H9 (cell line): ENCODE measurements around the gene SZRD1. TPM values are rescaled to one million over a fixed set of nuclear protein-coding genes. Genes with fewer than 3 reads are reported as not detected.

Experiments
- DNase-seq: peaks from one replicate; pipeline ENCODE4 v3.0.0-alpha.2; 2017
- H2AFZ ChIP-seq: one replicate; pipeline ENCODE4 v1.6.1; 2013; ENCODE audit warnings: mild to moderate bottlenecking, low read length, control low read depth, moderate library complexity
- H2AK5ac ChIP-seq: 2 replicates; pipeline ENCODE4 v1.6.1; 2013; ENCODE audit warnings: low read length, control low read depth, mixed read lengths; ENCODE audit not compliant: insufficient read length
- H2BK120ac ChIP-seq: one replicate; pipeline ENCODE4 v1.6.1; 2013; ENCODE audit warnings: low read depth, mild to moderate bottlenecking, low read length, control low read depth, inconsistent platforms; ENCODE audit not compliant: poor library complexity, severe bottlenecking
- H2BK12ac ChIP-seq: 2 replicates; pipeline ENCODE4 v1.6.1; 2013; ENCODE audit warnings: low read length, control low read depth, mixed read lengths, low read depth; ENCODE audit not compliant: insufficient read length
- H2BK15ac ChIP-seq: 2 replicates; pipeline ENCODE4 v1.6.1; 2013; ENCODE audit warnings: low read depth, low read length, control low read depth
- H2BK20ac ChIP-seq: one replicate; pipeline ENCODE4 v1.6.1; 2013; ENCODE audit warnings: low read depth, mild to moderate bottlenecking, low read length, control low read depth, inconsistent platforms; ENCODE audit not compliant: poor library complexity, severe bottlenecking
- H2BK5ac ChIP-seq: 2 replicates; pipeline ENCODE4 v1.6.1; 2013; ENCODE audit warnings: low read length, control low read depth, mixed read lengths; ENCODE audit not compliant: insufficient read length
- H3K14ac ChIP-seq: 2 replicates; pipeline ENCODE4 v1.6.1; 2013; ENCODE audit warnings: low read length, control low read depth; ENCODE audit not compliant: insufficient read depth
- H3K18ac ChIP-seq: 2 replicates; pipeline ENCODE4 v1.6.1; 2013; ENCODE audit warnings: low read depth, mild to moderate bottlenecking, mixed read lengths, low read length, control low read depth; ENCODE audit not compliant: insufficient read length
- H3K23ac ChIP-seq: 2 replicates; pipeline ENCODE4 v1.6.1; 2013; ENCODE audit warnings: low read length, control low read depth, mixed read lengths, low read depth; ENCODE audit not compliant: insufficient read length
- H3K23me2 ChIP-seq: 2 replicates; pipeline ENCODE4 v1.6.1; 2013; ENCODE audit warnings: low read depth, mild to moderate bottlenecking, mixed read lengths, low read length, control low read depth; ENCODE audit not compliant: insufficient read length, poor library complexity, severe bottlenecking
- H3K27ac ChIP-seq: 2 replicates; pipeline ENCODE4 v1.5.1; 2013; ENCODE audit warnings: low read length, control low read depth, mixed read lengths, low read depth; ENCODE audit not compliant: insufficient read length
- H3K27me3 ChIP-seq: 2 replicates; pipeline ENCODE4 v1.6.1; 2013; ENCODE audit warnings: low read length, control low read depth, inconsistent platforms; ENCODE audit not compliant: insufficient read depth
- H3K4ac ChIP-seq: 2 replicates; pipeline ENCODE4 v1.6.1; 2013; ENCODE audit warnings: low read depth, mild to moderate bottlenecking, control low read depth, inconsistent platforms, low read length, moderate library complexity
- H3K4me1 ChIP-seq: 2 replicates; pipeline ENCODE4 v1.6.1; 2013; ENCODE audit warnings: low read length, control low read depth, inconsistent platforms; ENCODE audit not compliant: insufficient read depth
- H3K4me2 ChIP-seq: 2 replicates; pipeline ENCODE4 v1.6.1; 2013; ENCODE audit warnings: low read length, control low read depth, mixed read lengths; ENCODE audit not compliant: insufficient read length, insufficient read depth
- H3K56ac ChIP-seq: 2 replicates; pipeline ENCODE4 v1.6.1; 2013; ENCODE audit warnings: low read depth, mild to moderate bottlenecking, mixed read lengths, low read length, control low read depth; ENCODE audit not compliant: insufficient read length
- H3K79me1 ChIP-seq: 2 replicates; pipeline ENCODE4 v1.6.1; 2013; ENCODE audit warnings: low read depth, mild to moderate bottlenecking, moderate library complexity, low read length, control low read depth, inconsistent platforms; ENCODE audit not compliant: insufficient read depth, poor library complexity, severe bottlenecking
- H3K79me2 ChIP-seq: 2 replicates; pipeline ENCODE4 v1.6.1; 2013; ENCODE audit warnings: low read length, control low read depth, inconsistent platforms; ENCODE audit not compliant: insufficient read depth
- H3K9ac ChIP-seq: 2 replicates; pipeline ENCODE4 v1.6.1; 2013; ENCODE audit warnings: low read length, control low read depth, mixed read lengths; ENCODE audit not compliant: insufficient read length; ENCODE audit errors: extremely low read depth
- H3K9me3 ChIP-seq: one replicate; pipeline ENCODE4 v1.6.1; 2013; ENCODE audit warnings: low read depth, low read length, inconsistent platforms; ENCODE audit not compliant: control insufficient read depth
- H3T11ph ChIP-seq: one replicate; pipeline ENCODE4 v1.6.1; 2013; ENCODE audit warnings: mild to moderate bottlenecking, low read length, control low read depth, inconsistent platforms
- H4K20me1 ChIP-seq: one replicate; pipeline ENCODE4 v1.6.1; 2013; ENCODE audit not compliant: control insufficient read depth, insufficient read length, insufficient read depth
- H4K5ac ChIP-seq: 2 replicates; pipeline ENCODE4 v1.6.1; 2013; ENCODE audit warnings: low read depth, mild to moderate bottlenecking, mixed read lengths, low read length, control low read depth; ENCODE audit not compliant: insufficient read length
- H4K8ac ChIP-seq: replicated peaks from 2 replicates; pipeline ENCODE4 v1.6.1; 2013; ENCODE audit warnings: low read length, control low read depth, mixed read lengths, low read depth; ENCODE audit not compliant: insufficient read length
- H4K91ac ChIP-seq: 2 replicates; pipeline ENCODE4 v1.6.1; 2013; ENCODE audit warnings: low read depth, mild to moderate bottlenecking, moderate library complexity, mixed read lengths, low read length, control low read depth; ENCODE audit not compliant: insufficient read length
- H3K27ac Mint-ChIP-seq, 3 experiments: 2 replicates in 2 of 3; 3 replicates in 1 of 3; pipeline ENCODE4 v1.8.0; 2020 to 2021; ENCODE audit warnings: mixed read lengths in 3 of 3, mild to moderate bottlenecking in 1 of 3, moderate library complexity in 1 of 3
- H3K27me3 Mint-ChIP-seq: 2 replicates; pipeline ENCODE4 v1.8.0; 2021; ENCODE audit warnings: low read depth, mild to moderate bottlenecking, moderate library complexity, mixed read lengths
- H3K36me3 Mint-ChIP-seq, 3 experiments: 2 replicates in 2 of 3; 3 replicates in 1 of 3; pipeline ENCODE4 v1.8.0; 2020 to 2021; ENCODE audit warnings: low read depth in 3 of 3, mixed read lengths in 3 of 3; ENCODE audit not compliant: insufficient read depth in 1 of 3
- H3K4me1 Mint-ChIP-seq, 2 experiments: 2 replicates each; pipeline ENCODE4 v1.8.0; 2020; ENCODE audit warnings: mixed read lengths in 2 of 2
- H3K4me3 Mint-ChIP-seq, 2 experiments: 2 replicates in 1 of 2; 3 replicates in 1 of 2; pipeline ENCODE4 v1.8.0; 2020 to 2021; ENCODE audit warnings: mild to moderate bottlenecking in 2 of 2, mixed read lengths in 2 of 2, moderate library complexity in 1 of 2
- H3K9me3 Mint-ChIP-seq, 2 experiments: 2 replicates in 1 of 2; 3 replicates in 1 of 2; pipeline ENCODE4 v1.8.0; 2020; ENCODE audit warnings: mild to moderate bottlenecking in 2 of 2, mixed read lengths in 2 of 2, moderate library complexity in 1 of 2
- CTCF ChIP-seq: fragments of 200-600 bp; sonication (generic); conservative IDR thresholded peaks from 3 replicates; pipeline ENCODE4 v1.8.0; 2021; ENCODE audit warnings: antibody characterized with exemption, mild to moderate bottlenecking
- WGBS: extraction: QIAGEN DNeasy Blood & Tissue Kit; methylation state at CpG from one replicate; pipeline ENCODE4 v1.1.7; 2013; ENCODE audit warnings: missing lambda C conversion rate, low lambda C conversion rate, mixed read lengths; ENCODE audit not compliant: insufficient read length; ENCODE audit errors: extremely low coverage; 5-methylcytosine and 5-hydroxymethylcytosine counted together
- total RNA-seq: library from RNA; stranded (reverse); gene quantifications from 2 replicates; pipeline ENCODE4 v1.2.1, GENCODE V29; 2021

Gene SZRD1
- total RNA-seq, 1 experiment from 2014 or later, result 118 TPM

GRCh38 chr1:16383888-16384287, 16.8 kb downstream of the SZRD1 start:
- H2BK120ac ChIP-seq, result no peak overlapping the region
- H2BK5ac ChIP-seq, result no peak overlapping the region
- no peak overlapping the region for H3K56ac ChIP-seq
- no peak overlapping the region for H2AFZ ChIP-seq
- H4K5ac ChIP-seq, result no peak overlapping the region
- no peaks in the 10 kb centered on the region for H3K23me2 ChIP-seq
- H3K4me1 Mint-ChIP-seq, result peaks cover 22 to 24% of the 10 kb centered on the region in 2 experiments
- no peak overlapping the region for H2AK5ac ChIP-seq
- H3K79me1 ChIP-seq, result no peaks in the 10 kb centered on the region
- no peaks in the 10 kb centered on the region; a peak in 1 of 5 replicates for H3K9me3 Mint-ChIP-seq
- no peak overlapping the region for H3K14ac ChIP-seq
- H3K9ac ChIP-seq, result no peak overlapping the region
- no peak overlapping the region for H2BK20ac ChIP-seq
- H4K20me1 ChIP-seq, result peaks cover 4% of the 10 kb centered on the region
- no peaks in the 10 kb centered on the region for H3K9me3 ChIP-seq
- peaks cover 44% of the 10 kb centered on the region for H3K79me2 ChIP-seq
- no peaks in the 10 kb centered on the region for H3K27me3 Mint-ChIP-seq
- no peak overlapping the region for H2BK12ac ChIP-seq
- no peak overlapping the region for H2BK15ac ChIP-seq
- no peak overlapping the region for H3K18ac ChIP-seq
- H4K8ac ChIP-seq, result no peak overlapping the region
- peaks cover 12% of the 10 kb centered on the region; the same call in 1 of the 2 replicates for H3K4me1 ChIP-seq
- no peak overlapping the region for H4K91ac ChIP-seq
- no peak overlapping the region for H3K27ac ChIP-seq
- DNase-seq, result no peak
- WGBS, result no CpG with 5 or more reads among the region's 5 CpGs
- no peak overlapping the region for H3K4ac ChIP-seq
- H3K4me3 Mint-ChIP-seq, result no peak overlapping the region
- H3K36me3 Mint-ChIP-seq, result peaks cover 0 to 6% (median 4%) of the 10 kb centered on the region in 3 experiments; a peak in 3 of 7 replicates
- no peak overlapping the region for H3T11ph ChIP-seq
- no peak overlapping the region for H3K4me2 ChIP-seq
- peak overlapping the region in 2 of 3 experiments; percentile 32 to 82; a peak in 3 of 7 replicates for H3K27ac Mint-ChIP-seq
- TF ChIP-seq CTCF, result no peak
- no peak overlapping the region for H3K23ac ChIP-seq
- no peaks in the 10 kb centered on the region for H3K27me3 ChIP-seq
